HCT116 (cell line): Measurements from ENCODE around the gene CAP2. TPM values are rescaled to one million over a fixed set of nuclear protein-coding genes. Genes with fewer than 3 reads are reported as not detected.

Experiments
- ATAC-seq: fragments of 200-7000 bp; cut with Tn5 transposase; 2 replicates; pipeline ENCODE4 v1.9.1; 2020; ENCODE audit warnings: mild to moderate bottlenecking, moderate library complexity
- BruUV-seq: library from RNA; stranded (reverse); fragments of 400-500 nt; replicated peaks from 2 replicates; lab custom pipeline; 2021; lab: Mats Ljungman, UMichigan
- CTCF ChIA-PET: fragments of 300-600 bp; sonication (Branson Sonifier 250); formaldehyde crosslinking; loops from one replicate; lab custom pipeline; 2021; ENCODE audit warnings: antibody characterized with exemption; lab: Charles Lee
- POLR2A ChIA-PET: fragments of 300-600, 350-600 bp; sonication (Branson Sonifier 250); formaldehyde crosslinking; loops from one replicate; lab custom pipeline; 2021; ENCODE audit warnings: antibody characterized with exemption; lab: Charles Lee
- RAD21 ChIA-PET, 2 experiments: fragments of 300-600 bp; sonication (Branson Sonifier 250); formaldehyde crosslinking; loops; one replicate each; lab custom pipeline; 2023; ENCODE audit warnings: low total read pairs in 2 of 2; ENCODE audit not compliant: uncharacterized antibody in 2 of 2, unreplicated experiment in 2 of 2, low non-redundant PET in 1 of 2; lab: Charles Lee
- DNase-seq: peaks from one replicate; pipeline ENCODE4 v3.0.0-alpha.2; 2010; ENCODE audit warnings: low read depth, low spot score
- H2AFZ ChIP-seq: fragments of 200-600 bp; shearing (Covaris generic), sonication (generic); 2 replicates; pipeline ENCODE4 v1.6.1; 2017; ENCODE audit warnings: low read depth, mixed run types, mixed read lengths, antibody characterized with exemption, low read length; ENCODE audit not compliant: poor library complexity, severe bottlenecking
- H3K27ac ChIP-seq: 2 replicates; pipeline ENCODE4 v1.5.1; 2012; ENCODE audit warnings: low read depth, low read length
- H3K27me3 ChIP-seq: fragments of 200-600 bp; sonication (generic); 2 replicates; pipeline ENCODE4 v1.6.1; 2016; ENCODE audit warnings: mixed run types, low read length, mixed read lengths; ENCODE audit not compliant: insufficient read depth
- H3K36me3 ChIP-seq, 2 experiments: fragments of 200-500 bp in 1 of 2; fragments of 200-600 bp in 1 of 2; sonication (Bioruptor generic) in 1 of 2; sonication (generic) in 1 of 2; 2 replicates each; pipeline versions ENCODE4 v1.5.1 to v1.6.1; 2014 to 2016; ENCODE audit warnings: low read length in 2 of 2, inconsistent platforms in 1 of 2, mixed read lengths in 1 of 2, mixed run types in 1 of 2; ENCODE audit not compliant: insufficient read depth in 2 of 2, control insufficient read depth in 1 of 2
- H3K4me1 ChIP-seq, 2 experiments: fragments of 200-600 bp in 1 of 2; sonication (generic) in 1 of 2; 2 replicates each; pipeline versions ENCODE4 v1.5.1 to v1.6.1; 2012 to 2017; ENCODE audit warnings: low read length in 2 of 2, inconsistent platforms in 1 of 2, mild to moderate bottlenecking in 1 of 2, mixed read lengths in 1 of 2, mixed run types in 1 of 2, moderate library complexity in 1 of 2; ENCODE audit not compliant: insufficient read depth in 2 of 2, control insufficient read depth in 1 of 2
- H3K4me2 ChIP-seq: fragments of 200-600 bp; sonication (generic); 2 replicates; pipeline ENCODE4 v1.6.1; 2017; ENCODE audit warnings: mixed run types, low read length, mixed read lengths
- H3K4me3 ChIP-seq, 2 experiments: fragments of 200-600 bp in 1 of 2; sonication (generic) in 1 of 2; replicated peaks in 1 of 2; 2 replicates each; pipeline ENCODE4 v1.5.1; 2011 to 2016; ENCODE audit warnings: low read length in 2 of 2, control low read depth in 1 of 2, low read depth in 1 of 2, mild to moderate bottlenecking in 1 of 2, mixed read lengths in 1 of 2, mixed run types in 1 of 2
- H3K79me2 ChIP-seq: fragments of 200-600 bp; sonication (generic); 2 replicates; pipeline ENCODE4 v1.6.1; 2017; ENCODE audit warnings: mild to moderate bottlenecking, mixed run types, low read length, moderate library complexity, mixed read lengths; ENCODE audit not compliant: insufficient read depth
- H3K9ac ChIP-seq: fragments of 200-600 bp; sonication (generic); 2 replicates; pipeline ENCODE4 v1.6.1; 2016; ENCODE audit warnings: low read length, mixed read lengths
- H3K9me2 ChIP-seq: fragments of 200-600 bp; sonication (generic), shearing (Covaris generic); 2 replicates; pipeline ENCODE4 v1.6.1; 2017; ENCODE audit warnings: mixed run types, mild to moderate bottlenecking, moderate library complexity; ENCODE audit not compliant: insufficient read depth
- H3K9me3 ChIP-seq, 2 experiments: fragments of 200-500 bp in 1 of 2; fragments of 200-600 bp in 1 of 2; sonication (Bioruptor generic) in 1 of 2; sonication (generic) in 1 of 2; 2 replicates each; pipeline ENCODE4 v1.6.1; 2014 to 2017; ENCODE audit warnings: low read length in 2 of 2, mixed read lengths in 2 of 2, inconsistent platforms in 1 of 2, low read depth in 1 of 2, mild to moderate bottlenecking in 1 of 2, mixed run types in 1 of 2, moderate library complexity in 1 of 2; ENCODE audit not compliant: control insufficient read depth in 1 of 2, insufficient read depth in 1 of 2
- H4K20me1 ChIP-seq: fragments of 200-600 bp; sonication (generic), shearing (Covaris generic); 2 replicates; pipeline ENCODE4 v1.6.1; 2017; ENCODE audit warnings: mixed run types, mild to moderate bottlenecking, moderate library complexity; ENCODE audit not compliant: insufficient read depth
- EGR1 ChIP-seq: IDR thresholded peaks from 2 replicates; pipeline ENCODE4 v1.6.1; 2012; ENCODE audit warnings: low read depth
- ELF1 ChIP-seq: IDR thresholded peaks from 2 replicates; pipeline ENCODE4 v1.6.1; 2012; ENCODE audit warnings: low read depth, borderline replicate concordance
- EZH2 ChIP-seq: fragments of 200-600 bp; sonication (generic); IDR thresholded peaks from 2 replicates; pipeline ENCODE4 v1.6.1; 2017; ENCODE audit warnings: antibody characterized with exemption, mixed run types
- EZH2phosphoT487 ChIP-seq: fragments of 200-600 bp; IDR thresholded peaks from 2 replicates; pipeline ENCODE4 v1.6.1; 2018; ENCODE audit warnings: antibody characterized with exemption, borderline replicate concordance
- JUND ChIP-seq: IDR thresholded peaks from 2 replicates; pipeline ENCODE4 v1.6.1; 2012
- MAX ChIP-seq: IDR thresholded peaks from 2 replicates; pipeline ENCODE4 v1.6.1; 2012
- POLR2A ChIP-seq: IDR thresholded peaks from 2 replicates; pipeline ENCODE4 v1.7.0; 2011; ENCODE audit warnings: borderline replicate concordance; ENCODE audit not compliant: insufficient read depth, insufficient read length; ENCODE audit errors: extremely low read depth
- RAD21 ChIP-seq: IDR thresholded peaks from 2 replicates; pipeline ENCODE4 v1.6.1; 2012; ENCODE audit warnings: low read depth, mild to moderate bottlenecking
- REST ChIP-seq: IDR thresholded peaks from 2 replicates; pipeline ENCODE4 v1.6.1; 2012; ENCODE audit warnings: low read depth
- SP1 ChIP-seq: IDR thresholded peaks from 2 replicates; pipeline ENCODE4 v1.6.1; 2012; ENCODE audit warnings: low read depth
- SRF ChIP-seq: IDR thresholded peaks from 2 replicates; pipeline ENCODE4 v1.6.1; 2012; ENCODE audit warnings: low read depth
- YY1 ChIP-seq: IDR thresholded peaks from 2 replicates; pipeline ENCODE4 v1.6.1; 2011; ENCODE audit warnings: low read length, low read depth, moderate library complexity, mild to moderate bottlenecking; ENCODE audit not compliant: insufficient replicate concordance; ENCODE audit errors: extremely low read depth
- ZNF274 ChIP-seq: fragments of 200-500 bp; sonication (Bioruptor generic); IDR thresholded peaks from 2 replicates; pipeline ENCODE4 v1.6.1; 2014; ENCODE audit warnings: mild to moderate bottlenecking, low read depth, low read length, inconsistent platforms
- intact Hi-C: fragments of 100-400 bp; cut with micrococcal nuclease; formaldehyde crosslinking; loops from 2 replicates; pipeline ENCODE4 v1.10.0; 2022
- total RNA-seq: library from RNA; stranded (reverse); gene quantifications from one replicate; pipeline ENCODE4 v1.2.1, GENCODE V29; 2021; ENCODE audit not compliant: unreplicated experiment
- TF ChIP-seq, protein P1 (sequence below): IDR thresholded peaks from 2 replicates; pipeline ENCODE4 v1.6.1; 2012
- TF ChIP-seq, protein P2 (sequence below), 3 experiments: fragments of 200-600 bp in 1 of 3; sonication (generic) in 1 of 3; IDR thresholded peaks in 2 of 3; conservative IDR thresholded peaks in 1 of 3; 2 replicates each; pipeline ENCODE4 v1.5.1; 2012 to 2017; ENCODE audit warnings: low read depth in 2 of 3, low read length in 2 of 3, antibody characterized with exemption in 1 of 3, borderline replicate concordance in 1 of 3, control low read depth in 1 of 3, mild to moderate bottlenecking in 1 of 3, mixed read lengths in 1 of 3, mixed run types in 1 of 3, moderate library complexity in 1 of 3; ENCODE audit not compliant: insufficient read depth in 1 of 3

CAP2 gene
- total RNA-seq, 1 experiment from 2014 or later = 3.8 TPM

DNA sequence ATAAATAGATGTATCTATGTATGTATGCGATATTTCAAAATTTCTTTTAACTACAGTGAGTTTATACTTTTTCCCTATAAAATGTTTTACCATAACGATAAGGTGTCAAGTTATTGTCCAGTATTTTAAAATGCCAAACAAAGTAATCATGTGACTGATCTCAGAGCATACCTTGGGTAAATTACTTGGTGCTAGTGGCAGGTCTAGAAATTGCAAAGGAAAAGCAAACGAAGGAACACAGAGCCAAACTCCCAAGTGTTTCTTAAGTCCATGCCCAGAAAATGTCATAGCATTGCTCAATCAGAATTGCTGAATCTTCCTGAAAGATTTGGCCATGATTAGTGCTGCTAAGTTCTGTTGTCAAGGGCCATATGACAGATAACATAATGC, 77.5 kb downstream of the CAP2 start:
- no peak overlapping the region for H3K4me3 ChIP-seq
- TF ChIP-seq SRF = no peak
- no peak for TF ChIP-seq ELF1
- TF ChIP-seq, protein P1, sequence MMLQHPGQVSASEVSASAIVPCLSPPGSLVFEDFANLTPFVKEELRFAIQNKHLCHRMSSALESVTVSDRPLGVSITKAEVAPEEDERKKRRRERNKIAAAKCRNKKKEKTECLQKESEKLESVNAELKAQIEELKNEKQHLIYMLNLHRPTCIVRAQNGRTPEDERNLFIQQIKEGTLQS = no peak
- no peak for TF ChIP-seq REST
- no peak for TF ChIP-seq RAD21
- no peak for TF ChIP-seq JUND
- TF ChIP-seq ZNF274 = no peak
- TF ChIP-seq, protein P2, sequence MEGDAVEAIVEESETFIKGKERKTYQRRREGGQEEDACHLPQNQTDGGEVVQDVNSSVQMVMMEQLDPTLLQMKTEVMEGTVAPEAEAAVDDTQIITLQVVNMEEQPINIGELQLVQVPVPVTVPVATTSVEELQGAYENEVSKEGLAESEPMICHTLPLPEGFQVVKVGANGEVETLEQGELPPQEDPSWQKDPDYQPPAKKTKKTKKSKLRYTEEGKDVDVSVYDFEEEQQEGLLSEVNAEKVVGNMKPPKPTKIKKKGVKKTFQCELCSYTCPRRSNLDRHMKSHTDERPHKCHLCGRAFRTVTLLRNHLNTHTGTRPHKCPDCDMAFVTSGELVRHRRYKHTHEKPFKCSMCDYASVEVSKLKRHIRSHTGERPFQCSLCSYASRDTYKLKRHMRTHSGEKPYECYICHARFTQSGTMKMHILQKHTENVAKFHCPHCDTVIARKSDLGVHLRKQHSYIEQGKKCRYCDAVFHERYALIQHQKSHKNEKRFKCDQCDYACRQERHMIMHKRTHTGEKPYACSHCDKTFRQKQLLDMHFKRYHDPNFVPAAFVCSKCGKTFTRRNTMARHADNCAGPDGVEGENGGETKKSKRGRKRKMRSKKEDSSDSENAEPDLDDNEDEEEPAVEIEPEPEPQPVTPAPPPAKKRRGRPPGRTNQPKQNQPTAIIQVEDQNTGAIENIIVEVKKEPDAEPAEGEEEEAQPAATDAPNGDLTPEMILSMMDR (IDR thresholded peaks at IDR 0.05 in 2 of 3, conservative IDR thresholded peaks at IDR 0.05 in 1 of 3; ENCODE audit: borderline replicate concordance in 1 of 3, insufficient read depth in 1 of 3, low read depth in 2 of 3, low read length in 2 of 3) = no peak
- TF ChIP-seq YY1 = no peak
- no peak for TF ChIP-seq POLR2A
- TF ChIP-seq EGR1 = no peak
- no peak for TF ChIP-seq MAX
- TF ChIP-seq EZH2 = no peak
- TF ChIP-seq EZH2phosphoT487 = no peak
- no peak for TF ChIP-seq SP1
- POLR2A ChIA-PET = no interaction called here
- H2AFZ ChIP-seq = no peak overlapping the region
- H4K20me1 ChIP-seq = no peaks in the 10 kb centered on the region
- intact Hi-C loops = no loop called here
- ATAC-seq = no peak
- no peaks in the 10 kb centered on the region for H3K9me2 ChIP-seq
- H3K9me3 ChIP-seq = no peaks in the 10 kb centered on the region
- H3K4me2 ChIP-seq = no peak overlapping the region
- no peaks in the 10 kb centered on the region for H3K79me2 ChIP-seq
- BruUV-seq = no TSS peak
- DNase-seq = no peak
- no peaks in the 10 kb centered on the region for H3K27me3 ChIP-seq
- RAD21 ChIA-PET = no interaction called here
- no peak overlapping the region for H3K27ac ChIP-seq
- CTCF ChIA-PET = no interaction called here
- H3K36me3 ChIP-seq = no peaks in the 10 kb centered on the region; a peak in 1 of 4 replicates
- no peak overlapping the region for H3K9ac ChIP-seq
- H3K4me1 ChIP-seq = no peaks in the 10 kb centered on the region
